Liver (tissue), 9 donors: ENCODE results near the gene ATG2B. TPM values are rescaled to one million over a fixed set of nuclear protein-coding genes. Genes with fewer than 3 reads are reported as not detected.
A peak's percentile ranks its signal among the peaks of the same experiment; 100 is the strongest.

Experiments
- DNase-seq: peaks from one replicate; pipeline ENCODE4 v3.0.0-alpha.2; 2017; ENCODE audit warnings: low spot score
- H3K27ac ChIP-seq, 2 donors: one replicate each; pipeline ENCODE4 v1.7.0; 2013; ENCODE audit warnings: inconsistent platforms in 2 of 2, low read length in 2 of 2, control low read depth in 1 of 2, low read depth in 1 of 2, mild to moderate bottlenecking in 1 of 2
- H3K27me3 ChIP-seq, 4 donors: one replicate each; pipeline versions ENCODE4 v1.6.1 to v1.7.0; 2013; ENCODE audit warnings: low read length in 3 of 4, inconsistent platforms in 1 of 4, mild to moderate bottlenecking in 1 of 4, moderate library complexity in 1 of 4; ENCODE audit not compliant: control insufficient read depth in 4 of 4, insufficient read depth in 4 of 4
- H3K36me3 ChIP-seq, 4 donors: one replicate each; pipeline versions ENCODE4 v1.6.1 to v1.7.0; 2013; ENCODE audit warnings: low read length in 3 of 4, mild to moderate bottlenecking in 3 of 4, low read depth in 1 of 4, moderate library complexity in 1 of 4; ENCODE audit not compliant: control insufficient read depth in 4 of 4, insufficient read depth in 3 of 4
- H3K4me1 ChIP-seq, 4 donors: one replicate each; pipeline versions ENCODE4 v1.6.1 to v1.7.0; 2013; ENCODE audit warnings: low read length in 3 of 4, mild to moderate bottlenecking in 3 of 4, moderate library complexity in 1 of 4; ENCODE audit not compliant: control insufficient read depth in 4 of 4, insufficient read depth in 4 of 4
- H3K4me3 ChIP-seq, 3 donors: one replicate each; pipeline versions ENCODE4 v1.6.1 to v1.7.0; 2013; ENCODE audit warnings: low read length in 3 of 3, control low read depth in 1 of 3, low read depth in 1 of 3, mild to moderate bottlenecking in 1 of 3
- H3K9ac ChIP-seq, 2 donors: one replicate each; pipeline ENCODE4 v1.7.0; 2013; ENCODE audit warnings: low read length in 2 of 2, mild to moderate bottlenecking in 2 of 2, moderate library complexity in 2 of 2, control low read depth in 1 of 2, low read depth in 1 of 2
- H3K9me3 ChIP-seq, 4 donors: one replicate each; pipeline versions ENCODE4 v1.6.1 to v1.7.0; 2013; ENCODE audit warnings: low read length in 3 of 4; ENCODE audit not compliant: control insufficient read depth in 4 of 4
- EGR1 ChIP-seq, 2 donors: IDR thresholded peaks; 2 replicates each; pipeline ENCODE4 v1.6.1; 2016 to 2018; ENCODE audit warnings: antibody characterized with exemption in 2 of 2, low read depth in 2 of 2
- FOXA1 ChIP-seq: IDR thresholded peaks from 2 replicates; pipeline ENCODE4 v1.6.1; 2016; ENCODE audit warnings: antibody characterized with exemption
- FOXA2 ChIP-seq: IDR thresholded peaks from 2 replicates; pipeline ENCODE4 v1.6.1; 2016; ENCODE audit warnings: antibody characterized with exemption
- GABPA ChIP-seq, 2 donors: IDR thresholded peaks in 1 of 2; conservative IDR thresholded peaks in 1 of 2; 2 replicates each; pipeline ENCODE4 v1.6.1; 2016; ENCODE audit warnings: antibody characterized with exemption in 2 of 2, mild to moderate bottlenecking in 1 of 2, moderate library complexity in 1 of 2
- HNF4G ChIP-seq: IDR thresholded peaks from 2 replicates; pipeline ENCODE4 v1.6.1; 2016; ENCODE audit warnings: antibody characterized with exemption
- JUND ChIP-seq, 2 donors: IDR thresholded peaks; 2 replicates each; pipeline ENCODE4 v1.6.1; 2016; ENCODE audit warnings: antibody characterized with exemption in 2 of 2
- MAX ChIP-seq: IDR thresholded peaks from 2 replicates; pipeline ENCODE4 v1.6.1; 2016; ENCODE audit warnings: antibody characterized with exemption
- NR2F2 ChIP-seq: IDR thresholded peaks from 2 replicates; pipeline ENCODE4 v1.6.1; 2016; ENCODE audit warnings: antibody characterized with exemption
- RAD21 ChIP-seq, 2 donors: IDR thresholded peaks; 2 replicates each; pipeline ENCODE4 v1.6.1; 2016; ENCODE audit warnings: antibody characterized with exemption in 2 of 2, mild to moderate bottlenecking in 2 of 2
- REST ChIP-seq: IDR thresholded peaks from 2 replicates; pipeline ENCODE4 v1.6.1; 2016; ENCODE audit warnings: antibody characterized with exemption, mild to moderate bottlenecking
- RXRA ChIP-seq, 2 donors: IDR thresholded peaks; 2 replicates each; pipeline ENCODE4 v1.6.1; 2017 to 2018; ENCODE audit warnings: antibody characterized with exemption in 2 of 2, mild to moderate bottlenecking in 1 of 2
- SP1 ChIP-seq: IDR thresholded peaks from 2 replicates; pipeline ENCODE4 v1.6.1; 2018; ENCODE audit warnings: antibody characterized with exemption, mild to moderate bottlenecking
- YY1 ChIP-seq: IDR thresholded peaks from 2 replicates; pipeline ENCODE4 v1.6.1; 2016; ENCODE audit warnings: antibody characterized with exemption, mild to moderate bottlenecking
- ZBTB33 ChIP-seq: IDR thresholded peaks from 2 replicates; pipeline ENCODE4 v1.6.1; 2016; ENCODE audit warnings: antibody characterized with exemption
- WGBS: extraction: QIAGEN DNeasy Blood & Tissue Kit; methylation state at CpG from one replicate; pipeline ENCODE4 v1.1.7; 2013; 5-methylcytosine and 5-hydroxymethylcytosine counted together
- polyA plus RNA-seq, 2 donors: library from polyadenylated mRNA; stranded (reverse) in 1 of 2; unstranded in 1 of 2; fragments of 200-250 nt in 1 of 2; fragments of >200 nt in 1 of 2; fragmentation: Nextera tagmentation in 1 of 2; extraction: Ambion mirVana in 1 of 2; gene quantifications; one replicate each; pipeline versions ENCODE4 v1.2.1 to v1.2.3, GENCODE V29; 2013 to 2015
- total RNA-seq, 2 donors: library from RNA; depleted of rRNA; stranded (reverse); fragments of >200 nt; gene quantifications; one replicate each; pipeline ENCODE4 v1.2.3, GENCODE V29; 2014
- TF ChIP-seq, protein P1 (sequence below): fragments of 150-350 bp; IDR thresholded peaks from 2 replicates; pipeline ENCODE4 v1.5.1; 2017; ENCODE audit warnings: improper control_type of control experiment, low read depth, low read length; ENCODE audit not compliant: missing input control
- TF ChIP-seq, protein P2 (sequence below): IDR thresholded peaks from 2 replicates; pipeline ENCODE4 v1.6.1; 2016; ENCODE audit warnings: antibody characterized with exemption
- donor health status: healthy.
- donor health status: healthy.
- donor health status: healthy.
- donor health status: healthy.
- donor health status: healthy.

The ATG2B gene
- total and polyA plus RNA-seq, 4 donors: 4.7 to 36.0 (median 20.5) TPM

- no peak for TF ChIP-seq EGR1 (IDR thresholded peaks at IDR 0.05; ENCODE audit: low read depth in 2 of 2)
- TF ChIP-seq RXRA (IDR thresholded peaks at IDR 0.05): no peak
Measured at GRCh38 chr14:96267916-96268315, 95.2 kb downstream of the ATG2B start (continued).

- WGBS: 41% methylated on average over 3 of the region's 3 CpGs
- H3K4me3 ChIP-seq: no peak overlapping the region
- H3K9me3 ChIP-seq: no peaks in the 10 kb centered on the region
- H3K27me3 ChIP-seq: no peaks in the 10 kb centered on the region
- H3K27ac ChIP-seq: no peak overlapping the region
- TF ChIP-seq JUND (IDR thresholded peaks at IDR 0.05) (no peak), FOXA1 (no peak), SP1 (no peak), GABPA (IDR thresholded peaks at IDR 0.05 in 1 of 2, conservative IDR thresholded peaks at IDR 0.05 in 1 of 2) (no peak), MAX (no peak), REST (no peak), FOXA2 (no peak), EGR1 (IDR thresholded peaks at IDR 0.05; ENCODE audit: low read depth in 2 of 2) (no peak), RAD21 (IDR thresholded peaks at IDR 0.05) (no peak), YY1 (no peak), NR2F2 (no peak), RXRA (IDR thresholded peaks at IDR 0.05) (no peak), HNF4G (no peak), ZBTB33 (no peak)
- TF ChIP-seq, protein P1, sequence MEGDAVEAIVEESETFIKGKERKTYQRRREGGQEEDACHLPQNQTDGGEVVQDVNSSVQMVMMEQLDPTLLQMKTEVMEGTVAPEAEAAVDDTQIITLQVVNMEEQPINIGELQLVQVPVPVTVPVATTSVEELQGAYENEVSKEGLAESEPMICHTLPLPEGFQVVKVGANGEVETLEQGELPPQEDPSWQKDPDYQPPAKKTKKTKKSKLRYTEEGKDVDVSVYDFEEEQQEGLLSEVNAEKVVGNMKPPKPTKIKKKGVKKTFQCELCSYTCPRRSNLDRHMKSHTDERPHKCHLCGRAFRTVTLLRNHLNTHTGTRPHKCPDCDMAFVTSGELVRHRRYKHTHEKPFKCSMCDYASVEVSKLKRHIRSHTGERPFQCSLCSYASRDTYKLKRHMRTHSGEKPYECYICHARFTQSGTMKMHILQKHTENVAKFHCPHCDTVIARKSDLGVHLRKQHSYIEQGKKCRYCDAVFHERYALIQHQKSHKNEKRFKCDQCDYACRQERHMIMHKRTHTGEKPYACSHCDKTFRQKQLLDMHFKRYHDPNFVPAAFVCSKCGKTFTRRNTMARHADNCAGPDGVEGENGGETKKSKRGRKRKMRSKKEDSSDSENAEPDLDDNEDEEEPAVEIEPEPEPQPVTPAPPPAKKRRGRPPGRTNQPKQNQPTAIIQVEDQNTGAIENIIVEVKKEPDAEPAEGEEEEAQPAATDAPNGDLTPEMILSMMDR: no peak
- TF ChIP-seq, protein P2, sequence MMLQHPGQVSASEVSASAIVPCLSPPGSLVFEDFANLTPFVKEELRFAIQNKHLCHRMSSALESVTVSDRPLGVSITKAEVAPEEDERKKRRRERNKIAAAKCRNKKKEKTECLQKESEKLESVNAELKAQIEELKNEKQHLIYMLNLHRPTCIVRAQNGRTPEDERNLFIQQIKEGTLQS: no peak
- DNase-seq: peak; percentile 34
- H3K9ac ChIP-seq: no peak overlapping the region
- H3K4me1 ChIP-seq: peaks cover 0 to 14% (median 10%) of the 10 kb centered on the region in 4 donors
- no peaks in the 10 kb centered on the region for H3K36me3 ChIP-seq
Measured at GRCh38 chr14:96267336-96267735, 95.8 kb downstream of the ATG2B start.
